ENCODE data around the gene RAP1A.
"Not testable (repeated sequence)": the region's sequence is repeated elsewhere in the genome, so short reads cannot be mapped to it uniquely, and the experiment has no call there.

Gene RAP1A

GRCh38 chr1:111739194-111739924 is 119.8 kb downstream of the RAP1A start, which contains the start of gene INKA2:
Gene INKA2, minus strand, starts transcription at chr1:111739395. Its CDS starts 153 bp downstream, at chr1:111739242.
- DNase-seq: peak; percentile 78

- no peak for DNase-seq
These were observed 120.6 kb downstream of the RAP1A start for GRCh38 chr1:111739925-111740765.

GRCh38 chr1:111742292-111742691 is 122.7 kb downstream of the RAP1A start:
- not testable (repeated sequence) for DNase-seq

- DNase-seq: no peak
These were observed 123.5 kb downstream of the RAP1A start for GRCh38 chr1:111742938-111743549.

GRCh38 chr1:111743679-111744101 is 124.1 kb downstream of the RAP1A start:
- DNase-seq: no peak

- no peak for DNase-seq
These were observed 126.4 kb downstream of the RAP1A start for GRCh38 chr1:111745675-111746613.

- DNase-seq: no peak
These were observed 127.0 kb downstream of the RAP1A start for GRCh38 chr1:111746614-111746999.

- DNase-seq: peak; percentile 73
These were observed 127.7 kb downstream of the RAP1A start for GRCh38 chr1:111747282-111747734.

GRCh38 chr1:111747947-111748346 is 128.4 kb downstream of the RAP1A start:
- DNase-seq: no peak

- no peak for DNase-seq
These were observed 130.0 kb downstream of the RAP1A start for GRCh38 chr1:111749628-111750027.

GRCh38 chr1:111750856-111751255 is 131.3 kb downstream of the RAP1A start:
- DNase-seq: no peak

GRCh38 chr1:111751906-111752575 is 132.5 kb downstream of the RAP1A start:
- DNase-seq: peak; percentile 20

- peak; percentile 43 for DNase-seq
These were observed 135.4 kb downstream of the RAP1A start for GRCh38 chr1:111754984-111755330.

- peak; percentile 95 for DNase-seq
These were observed 135.9 kb downstream of the RAP1A start, which contains the start of gene DDX20 for GRCh38 chr1:111755331-111756123. Gene DDX20, plus strand, starts transcription at chr1:111755901. Its CDS starts 24 bp downstream, at chr1:111755925.

GRCh38 chr1:111756124-111756513 is 136.5 kb downstream of the RAP1A start:
- DNase-seq: no peak

- peak; percentile 51 for DNase-seq
These were observed 138.8 kb downstream of the RAP1A start for GRCh38 chr1:111758373-111758772.

- no peak for DNase-seq
These were observed 142.1 kb downstream of the RAP1A start for GRCh38 chr1:111761717-111762116.

GRCh38 chr1:111762332-111762731 is 142.7 kb downstream of the RAP1A start:
- no peak for DNase-seq
